Activated CD8-positive, alpha-beta memory T cell treated with anti-CD3 and anti-CD28 coated beads, Interleukin-2, amount 10 ng/mL, durations not matched to agents 7 days and 5 days (primary cell): ENCODE data around the gene KLHL30. TPM values are rescaled to one million over a fixed set of nuclear protein-coding genes. Genes with fewer than 3 reads are reported as not detected.

ENCODE experiments used
- ATAC-seq: fragments of 150-1000 bp; cut with Tn5 transposase; one replicate; pipeline ENCODE4 v1.10.0; 2021; ENCODE audit warnings: moderate library complexity
- CTCF ChIA-PET: fragments of 350-600 bp; sonication (Branson Sonifier 250); formaldehyde crosslinking; loops from one replicate; lab custom pipeline; 2021; ENCODE audit warnings: antibody characterized with exemption; lab: Charles Lee
- DNase-seq: peaks from one replicate; pipeline ENCODE4 v3.0.0-alpha.2; 2020
- H3K27ac Mint-ChIP-seq: one replicate; pipeline ENCODE4 v1.8.0; 2021; ENCODE audit warnings: mild to moderate bottlenecking, mixed read lengths
- H3K27me3 Mint-ChIP-seq: one replicate; pipeline ENCODE4 v1.8.0; 2021; ENCODE audit warnings: mixed read lengths
- H3K36me3 Mint-ChIP-seq: one replicate; pipeline ENCODE4 v1.8.0; 2021; ENCODE audit warnings: mild to moderate bottlenecking, mixed read lengths
- H3K4me1 Mint-ChIP-seq: one replicate; pipeline ENCODE4 v1.8.0; 2021; ENCODE audit warnings: mixed read lengths
- H3K4me3 Mint-ChIP-seq: one replicate; pipeline ENCODE4 v1.8.0; 2021; ENCODE audit warnings: mild to moderate bottlenecking, moderate library complexity, mixed read lengths
- H3K9me3 Mint-ChIP-seq: one replicate; pipeline ENCODE4 v1.8.0; 2022; ENCODE audit warnings: low read depth, mixed read lengths
- total RNA-seq, 2 experiments: library from RNA; stranded (reverse); gene quantifications; one replicate each; pipeline ENCODE4 v1.2.3, GENCODE V29; 2021

The KLHL30 gene
- total RNA-seq, 2 experiments from 2014 or later: not detected

- DNase-seq (no peak), ATAC-seq (no peak)
- CTCF ChIA-PET: no interaction called here
- Mint-ChIP-seq H3K27me3 (no peaks in the 10 kb centered on the region), H3K9me3 (no peaks in the 10 kb centered on the region), H3K36me3 (no peaks in the 10 kb centered on the region), H3K4me3 (no peak overlapping the region), H3K4me1 (no peaks in the 10 kb centered on the region), H3K27ac (no peak overlapping the region)
Observed at GRCh38 chr2:238149841-238150572, 11.5 kb downstream of the KLHL30 start.

- no peaks in the 10 kb centered on the region for H3K27me3 Mint-ChIP-seq
- H3K4me3 Mint-ChIP-seq: no peak overlapping the region
- H3K4me1 Mint-ChIP-seq: no peaks in the 10 kb centered on the region
- ATAC-seq (no peak), DNase-seq (no peak)
- no peaks in the 10 kb centered on the region for H3K9me3 Mint-ChIP-seq
- CTCF ChIA-PET: no interaction called here
- H3K36me3 Mint-ChIP-seq: no peaks in the 10 kb centered on the region
- H3K27ac Mint-ChIP-seq: no peak overlapping the region
Observed at GRCh38 chr2:238150686-238151085, 12.2 kb downstream of the KLHL30 start.

DNA sequence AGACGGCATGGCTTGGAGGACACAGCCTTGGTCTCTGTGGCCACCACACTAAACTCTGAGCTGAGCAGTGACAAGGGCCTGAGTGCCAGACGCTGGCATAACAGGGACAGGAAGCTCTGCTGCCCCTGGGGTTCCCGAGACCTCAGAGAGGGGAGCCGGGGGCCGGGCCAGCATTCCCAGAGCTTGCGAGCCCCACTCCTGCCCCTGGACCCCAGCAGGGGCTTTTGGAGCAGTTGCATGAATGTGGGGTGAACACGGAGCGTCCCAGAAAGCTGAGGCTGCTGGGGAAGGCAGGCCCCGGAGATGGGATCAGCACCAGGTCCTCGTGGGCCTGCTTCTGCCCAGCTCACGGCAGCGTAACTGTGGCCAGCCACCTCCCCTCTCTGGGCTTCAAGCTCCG lies 12.7 kb downstream of the KLHL30 start:
- DNase-seq: no peak
- no peak for ATAC-seq
- no peak overlapping the region for H3K4me3 Mint-ChIP-seq
- no peaks in the 10 kb centered on the region for H3K27me3 Mint-ChIP-seq
- no peaks in the 10 kb centered on the region for H3K9me3 Mint-ChIP-seq
- no peak overlapping the region for H3K27ac Mint-ChIP-seq
- no peaks in the 10 kb centered on the region for H3K36me3 Mint-ChIP-seq
- CTCF ChIA-PET: no interaction called here
- no peaks in the 10 kb centered on the region for H3K4me1 Mint-ChIP-seq

- Mint-ChIP-seq H3K36me3 (no peaks in the 10 kb centered on the region), H3K27ac (no peak overlapping the region), H3K9me3 (no peaks in the 10 kb centered on the region), H3K27me3 (no peaks in the 10 kb centered on the region), H3K4me3 (no peak overlapping the region), H3K4me1 (no peaks in the 10 kb centered on the region)
- DNase-seq (no peak), ATAC-seq (no peak)
- CTCF ChIA-PET: no interaction called here
Observed at GRCh38 chr2:238151628-238152235, 13.3 kb downstream of the KLHL30 start.

GRCh38 chr2:238152771-238153688 lies 14.6 kb downstream of the KLHL30 start:
- Mint-ChIP-seq H3K27ac (no peak overlapping the region), H3K4me3 (no peak overlapping the region), H3K27me3 (peaks cover 6% of the 10 kb centered on the region), H3K9me3 (no peaks in the 10 kb centered on the region), H3K4me1 (no peaks in the 10 kb centered on the region), H3K36me3 (no peaks in the 10 kb centered on the region)
- CTCF ChIA-PET: no interaction called here
- no peak for DNase-seq
- ATAC-seq: no peak

- no peak for DNase-seq
- ATAC-seq: no peak
- H3K36me3 Mint-ChIP-seq: no peaks in the 10 kb centered on the region
- peaks cover 14% of the 10 kb centered on the region for H3K27me3 Mint-ChIP-seq
- no peak overlapping the region for H3K4me3 Mint-ChIP-seq
- H3K4me1 Mint-ChIP-seq: peaks cover 4% of the 10 kb centered on the region
- no peaks in the 10 kb centered on the region for H3K9me3 Mint-ChIP-seq
- CTCF ChIA-PET: no interaction called here
- no peak overlapping the region for H3K27ac Mint-ChIP-seq
Observed at GRCh38 chr2:238154570-238154969, 16.1 kb downstream of the KLHL30 start.

DNA sequence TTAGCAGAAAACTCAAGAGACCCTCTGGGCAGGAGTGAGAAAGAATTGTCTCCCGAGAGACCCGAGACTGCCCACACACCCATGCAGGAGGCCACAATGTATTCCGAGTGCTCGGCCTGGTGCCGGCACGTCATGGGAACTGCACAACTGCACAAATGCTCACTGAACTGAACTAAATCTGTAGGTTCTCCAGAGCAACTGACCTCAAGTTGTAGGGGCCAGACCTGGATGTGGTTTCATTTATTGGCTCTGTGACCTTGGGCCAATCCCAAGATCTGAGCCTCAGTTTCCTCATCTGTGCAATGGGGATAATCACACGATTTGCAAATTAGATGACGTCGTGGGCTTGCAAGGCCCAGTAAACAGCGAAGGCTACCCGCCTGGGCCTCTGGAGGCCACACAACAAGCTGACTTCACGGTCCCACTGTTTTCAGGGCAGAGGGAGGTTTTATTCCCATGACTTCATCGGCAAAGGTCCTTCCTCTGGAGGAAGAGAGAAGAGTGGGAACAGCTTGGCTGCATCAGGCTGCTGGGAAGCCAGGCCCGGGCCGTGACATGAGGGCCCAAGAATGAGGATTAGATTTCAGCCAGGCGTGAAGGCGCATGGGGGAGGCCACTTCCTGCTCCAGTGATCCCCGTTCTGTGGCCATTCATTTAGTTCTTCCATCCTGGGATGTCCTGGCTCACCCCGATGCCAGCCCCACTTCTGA lies 16.7 kb downstream of the KLHL30 start:
- no peak for ATAC-seq
- no peak for DNase-seq
- Mint-ChIP-seq H3K27me3 (peaks cover 20% of the 10 kb centered on the region), H3K27ac (no peak overlapping the region), H3K36me3 (no peaks in the 10 kb centered on the region), H3K9me3 (no peaks in the 10 kb centered on the region), H3K4me1 (peaks cover 4% of the 10 kb centered on the region), H3K4me3 (no peak overlapping the region)
- CTCF ChIA-PET: no interaction called here

- CTCF ChIA-PET: no interaction called here
- no peak for DNase-seq
- ATAC-seq: no peak
- no peak overlapping the region for H3K4me3 Mint-ChIP-seq
- H3K4me1 Mint-ChIP-seq: peaks cover 4% of the 10 kb centered on the region
- no peaks in the 10 kb centered on the region for H3K9me3 Mint-ChIP-seq
- no peak overlapping the region for H3K27ac Mint-ChIP-seq
- H3K36me3 Mint-ChIP-seq: no peaks in the 10 kb centered on the region
- peaks cover 25% of the 10 kb centered on the region for H3K27me3 Mint-ChIP-seq
Observed at GRCh38 chr2:238155761-238156694, 17.6 kb downstream of the KLHL30 start.

GRCh38 chr2:238157506-238158017 lies 19.1 kb downstream of the KLHL30 start:
- no peak for DNase-seq
- Mint-ChIP-seq H3K4me1 (peaks cover 4% of the 10 kb centered on the region), H3K36me3 (no peaks in the 10 kb centered on the region), H3K27me3 (peaks cover 38% of the 10 kb centered on the region), H3K9me3 (no peaks in the 10 kb centered on the region), H3K27ac (no peak overlapping the region), H3K4me3 (no peak overlapping the region)
- CTCF ChIA-PET: no interaction called here
- no peak for ATAC-seq

- Mint-ChIP-seq H3K9me3 (no peaks in the 10 kb centered on the region), H3K27ac (no peak overlapping the region), H3K36me3 (no peaks in the 10 kb centered on the region), H3K27me3 (peaks cover 42% of the 10 kb centered on the region), H3K4me3 (no peak overlapping the region), H3K4me1 (peaks cover 4% of the 10 kb centered on the region)
- ATAC-seq: no peak
- CTCF ChIA-PET: no interaction called here
- DNase-seq: no peak
Observed at GRCh38 chr2:238158018-238158508, 19.6 kb downstream of the KLHL30 start.

DNA sequence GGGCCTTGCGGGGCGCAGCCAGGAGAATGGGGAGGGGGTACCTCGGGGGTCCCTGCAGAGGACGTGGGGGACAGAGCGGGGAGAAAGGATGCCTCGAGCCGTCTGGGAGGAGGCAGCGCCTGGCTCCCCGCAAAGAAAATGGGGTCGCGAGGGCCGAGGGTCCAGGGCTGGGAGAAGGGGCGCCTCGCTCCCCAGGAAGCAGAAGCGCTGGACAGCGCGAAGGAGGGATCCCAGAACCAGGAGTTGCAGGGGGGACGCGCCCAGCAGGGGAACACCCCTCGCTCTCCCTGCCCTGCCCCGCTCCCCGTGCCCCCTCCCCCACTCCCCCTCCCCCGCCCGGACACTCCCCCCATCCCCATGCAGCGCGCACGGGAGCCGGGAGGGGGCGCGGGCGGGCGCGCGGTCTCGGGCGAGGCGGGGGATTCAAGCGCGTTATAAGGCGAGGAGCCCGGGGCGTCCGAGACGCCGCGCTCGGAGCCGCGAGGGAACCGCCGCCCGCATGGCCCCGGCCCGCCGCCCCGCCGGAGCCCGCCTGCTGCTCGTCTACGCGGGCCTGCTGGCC lies 20.1 kb downstream of the KLHL30 start, which contains the start of gene ERFE:
Gene ERFE (plus strand): TSS at position 462 of the 562 bp plus-strand sequence. CDS start 38 bp downstream, at position 500.
- ATAC-seq (peak; percentile 74), DNase-seq (no peak)
- Mint-ChIP-seq H3K9me3 (no peaks in the 10 kb centered on the region), H3K27me3 (peaks cover 45% of the 10 kb centered on the region), H3K36me3 (no peaks in the 10 kb centered on the region), H3K4me3 (peak within 1 kb of the TSS; percentile 39), H3K4me1 (peaks cover 4% of the 10 kb centered on the region), H3K27ac (no peak within 1 kb of the TSS)
- CTCF ChIA-PET: interaction anchor here (2.9 kb wide), 1 partner anchor 105 kb away, joined by 31 read pairs; no protein-coding TSS in a partner anchor
